ENCODE data around the gene TTC1.

- TF ChIP-seq, protein P1, sequence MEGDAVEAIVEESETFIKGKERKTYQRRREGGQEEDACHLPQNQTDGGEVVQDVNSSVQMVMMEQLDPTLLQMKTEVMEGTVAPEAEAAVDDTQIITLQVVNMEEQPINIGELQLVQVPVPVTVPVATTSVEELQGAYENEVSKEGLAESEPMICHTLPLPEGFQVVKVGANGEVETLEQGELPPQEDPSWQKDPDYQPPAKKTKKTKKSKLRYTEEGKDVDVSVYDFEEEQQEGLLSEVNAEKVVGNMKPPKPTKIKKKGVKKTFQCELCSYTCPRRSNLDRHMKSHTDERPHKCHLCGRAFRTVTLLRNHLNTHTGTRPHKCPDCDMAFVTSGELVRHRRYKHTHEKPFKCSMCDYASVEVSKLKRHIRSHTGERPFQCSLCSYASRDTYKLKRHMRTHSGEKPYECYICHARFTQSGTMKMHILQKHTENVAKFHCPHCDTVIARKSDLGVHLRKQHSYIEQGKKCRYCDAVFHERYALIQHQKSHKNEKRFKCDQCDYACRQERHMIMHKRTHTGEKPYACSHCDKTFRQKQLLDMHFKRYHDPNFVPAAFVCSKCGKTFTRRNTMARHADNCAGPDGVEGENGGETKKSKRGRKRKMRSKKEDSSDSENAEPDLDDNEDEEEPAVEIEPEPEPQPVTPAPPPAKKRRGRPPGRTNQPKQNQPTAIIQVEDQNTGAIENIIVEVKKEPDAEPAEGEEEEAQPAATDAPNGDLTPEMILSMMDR (conservative IDR thresholded peaks at IDR 0.05; ENCODE audit: low read length) = no peak
- no peak for TF ChIP-seq EZH2phosphoT487 (IDR thresholded peaks at IDR 0.05; ENCODE audit: borderline replicate concordance, low read depth, low read length)
Observed at GRCh38 chr5:160061770-160062169, 52.8 kb downstream of the TTC1 start.

Data from OCI-LY7 (cell line).